ENCODE measurements around the gene MYO1D.

MYO1D gene

DNA sequence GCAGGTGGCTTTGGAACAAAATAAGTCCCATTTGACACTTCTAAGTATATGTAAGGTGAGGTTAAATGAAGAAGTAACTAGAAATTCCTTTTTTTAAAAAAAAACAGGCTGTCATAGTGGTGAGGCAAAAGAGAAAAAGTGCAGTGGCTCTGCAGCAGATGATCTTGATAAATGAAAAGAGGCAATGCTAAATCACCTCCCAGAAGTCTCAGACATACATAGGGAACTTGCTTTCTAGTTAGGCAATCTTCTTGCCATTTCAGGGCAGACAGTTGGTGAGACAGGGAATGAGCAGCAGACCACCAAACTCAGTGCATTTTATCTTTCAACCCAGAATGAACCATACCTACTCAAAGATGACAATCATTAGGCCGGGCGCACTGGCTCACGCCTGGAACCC, 90.8 kb downstream of the MYO1D start:
- TF ChIP-seq, protein P1, sequence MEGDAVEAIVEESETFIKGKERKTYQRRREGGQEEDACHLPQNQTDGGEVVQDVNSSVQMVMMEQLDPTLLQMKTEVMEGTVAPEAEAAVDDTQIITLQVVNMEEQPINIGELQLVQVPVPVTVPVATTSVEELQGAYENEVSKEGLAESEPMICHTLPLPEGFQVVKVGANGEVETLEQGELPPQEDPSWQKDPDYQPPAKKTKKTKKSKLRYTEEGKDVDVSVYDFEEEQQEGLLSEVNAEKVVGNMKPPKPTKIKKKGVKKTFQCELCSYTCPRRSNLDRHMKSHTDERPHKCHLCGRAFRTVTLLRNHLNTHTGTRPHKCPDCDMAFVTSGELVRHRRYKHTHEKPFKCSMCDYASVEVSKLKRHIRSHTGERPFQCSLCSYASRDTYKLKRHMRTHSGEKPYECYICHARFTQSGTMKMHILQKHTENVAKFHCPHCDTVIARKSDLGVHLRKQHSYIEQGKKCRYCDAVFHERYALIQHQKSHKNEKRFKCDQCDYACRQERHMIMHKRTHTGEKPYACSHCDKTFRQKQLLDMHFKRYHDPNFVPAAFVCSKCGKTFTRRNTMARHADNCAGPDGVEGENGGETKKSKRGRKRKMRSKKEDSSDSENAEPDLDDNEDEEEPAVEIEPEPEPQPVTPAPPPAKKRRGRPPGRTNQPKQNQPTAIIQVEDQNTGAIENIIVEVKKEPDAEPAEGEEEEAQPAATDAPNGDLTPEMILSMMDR (IDR thresholded peaks at IDR 0.05; ENCODE audit: extremely low read depth, insufficient read depth, missing control alignments): no peak
- in situ Hi-C loops (cut with MboI; ENCODE audit: low pct_unique_long_range_greater_than_20kb, low sequenced_read_pairs, unreplicated experiment): no loop called here
- no peak for DNase-seq (ENCODE audit: low spot score)

DNA sequence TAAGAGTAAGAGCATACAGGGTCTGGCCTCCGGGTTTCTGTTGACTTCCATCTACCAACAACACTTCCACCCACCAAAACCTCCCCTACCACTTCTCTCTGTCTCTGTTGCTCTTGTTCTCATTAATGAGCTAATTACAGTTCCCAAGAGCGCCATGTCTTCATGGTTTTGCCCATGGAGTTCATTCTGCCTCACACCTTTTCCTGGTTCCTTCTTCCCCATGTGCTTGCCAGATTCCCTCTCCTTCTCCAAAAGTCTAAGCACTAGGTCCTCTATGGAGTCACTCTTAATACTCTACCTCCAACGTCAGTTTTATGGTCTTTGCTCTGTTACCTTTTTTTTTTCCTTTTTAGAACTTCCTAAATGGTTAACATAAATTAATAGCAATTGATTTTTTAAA, 92.8 kb downstream of the MYO1D start:
- in situ Hi-C loops (cut with MboI; ENCODE audit: low pct_unique_long_range_greater_than_20kb, low sequenced_read_pairs, unreplicated experiment): loop anchor here (5.0 kb wide), 1 partner anchor 93 kb away; the partner anchor contains the start of gene MYO1D
- peak; percentile 10 for DNase-seq (ENCODE audit: low spot score)
- TF ChIP-seq, protein P1 (IDR thresholded peaks at IDR 0.05; ENCODE audit: extremely low read depth, insufficient read depth, missing control alignments): no peak

DNA sequence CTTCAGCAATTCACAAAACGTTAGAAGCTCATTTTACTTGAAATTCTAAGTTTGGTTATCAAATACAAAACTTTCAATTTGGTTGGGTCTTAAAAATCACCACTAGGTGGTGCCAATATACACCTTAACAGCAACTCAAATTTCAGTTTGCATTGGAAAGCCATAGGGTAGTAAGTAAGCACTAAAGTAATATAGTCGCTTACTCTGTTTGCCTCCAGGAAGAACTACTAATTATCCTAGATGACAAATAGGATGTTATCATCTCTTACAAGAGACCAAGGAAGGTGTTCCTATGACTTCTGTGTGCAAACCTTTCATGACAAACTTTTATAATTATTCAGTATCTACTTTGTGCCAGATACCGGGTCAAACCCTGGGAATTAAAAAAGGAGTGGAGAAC, 93.3 kb downstream of the MYO1D start:
- DNase-seq (ENCODE audit: low spot score): peak; percentile 59
- TF ChIP-seq, protein P1 (IDR thresholded peaks at IDR 0.05; ENCODE audit: extremely low read depth, insufficient read depth, missing control alignments): peak; percentile 62
- in situ Hi-C loops (cut with MboI; ENCODE audit: low pct_unique_long_range_greater_than_20kb, low sequenced_read_pairs, unreplicated experiment): loop anchor here (5.0 kb wide), 1 partner anchor 94 kb away; the partner anchor contains the start of gene MYO1D

DNA sequence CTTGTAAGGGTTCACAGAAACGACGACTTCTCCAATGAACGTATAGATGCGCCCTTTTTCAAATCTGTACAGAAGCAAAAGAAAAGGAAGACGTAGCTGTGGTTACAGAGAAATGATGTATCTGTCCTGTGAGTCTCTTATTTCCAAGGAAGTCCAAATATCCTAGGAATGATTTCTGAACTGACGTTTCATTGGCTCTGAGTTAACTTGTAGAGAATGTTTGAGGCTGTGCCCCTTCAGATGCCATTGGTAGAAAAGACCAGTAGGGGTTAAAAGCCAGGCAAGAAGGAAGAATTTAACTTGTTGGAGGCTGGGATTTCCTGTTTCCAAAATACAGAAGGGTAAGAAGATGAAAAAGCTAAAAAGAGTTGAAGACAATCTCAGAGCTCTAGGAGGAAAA, 96.2 kb downstream of the MYO1D start:
- TF ChIP-seq, protein P1 (IDR thresholded peaks at IDR 0.05; ENCODE audit: extremely low read depth, insufficient read depth, missing control alignments): no peak
- in situ Hi-C loops (cut with MboI; ENCODE audit: low pct_unique_long_range_greater_than_20kb, low sequenced_read_pairs, unreplicated experiment): loop anchor here (5.0 kb wide), 1 partner anchor 97 kb away; the partner anchor contains the start of gene MYO1D
- DNase-seq (ENCODE audit: low spot score): no peak

DNA sequence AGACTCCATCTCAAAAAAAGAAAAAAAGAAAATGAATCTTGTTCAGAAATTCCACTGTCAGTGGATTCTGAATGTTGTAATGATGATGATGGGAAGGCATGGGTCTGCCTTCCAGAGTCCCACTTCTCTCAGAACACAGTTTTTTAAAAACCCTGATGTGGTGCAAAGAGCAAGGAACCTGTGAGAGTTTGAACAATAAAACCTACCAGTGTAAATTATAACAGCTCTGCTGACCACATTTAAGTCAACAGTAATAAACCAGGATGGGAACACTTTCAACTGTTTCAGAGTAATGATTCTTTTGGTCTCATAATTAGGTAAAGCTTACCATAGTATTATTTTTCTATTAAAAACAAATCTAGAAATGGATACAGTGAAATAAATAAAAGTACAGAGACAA, 99.0 kb downstream of the MYO1D start:
- in situ Hi-C loops (cut with MboI; ENCODE audit: low pct_unique_long_range_greater_than_20kb, low sequenced_read_pairs, unreplicated experiment): no loop called here
- TF ChIP-seq, protein P1 (IDR thresholded peaks at IDR 0.05; ENCODE audit: extremely low read depth, insufficient read depth, missing control alignments): no peak
- no peak for DNase-seq (ENCODE audit: low spot score)

DNA sequence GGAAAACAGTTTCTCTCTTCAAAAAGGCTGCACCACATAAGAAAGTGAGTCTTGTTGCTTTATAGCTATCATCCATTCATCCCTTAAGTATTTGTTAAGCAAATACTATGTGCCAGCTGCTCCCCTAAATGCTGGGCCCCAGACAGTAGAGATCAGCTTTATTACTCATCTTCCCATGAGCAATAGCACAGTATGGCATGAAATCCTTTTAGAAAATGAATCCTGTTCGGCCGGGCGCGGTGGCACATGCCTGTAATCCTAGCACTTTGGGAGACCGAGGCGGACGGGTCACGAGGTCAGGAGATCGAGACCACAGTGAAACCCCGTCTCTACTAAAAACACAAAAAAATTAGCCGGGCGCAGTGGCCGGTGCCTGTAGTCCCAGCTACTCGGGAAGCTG, 99.5 kb downstream of the MYO1D start:
- TF ChIP-seq, protein P1 (IDR thresholded peaks at IDR 0.05; ENCODE audit: extremely low read depth, insufficient read depth, missing control alignments): no peak
- in situ Hi-C loops (cut with MboI; ENCODE audit: low pct_unique_long_range_greater_than_20kb, low sequenced_read_pairs, unreplicated experiment): no loop called here
- no peak for DNase-seq (ENCODE audit: low spot score)

DNA sequence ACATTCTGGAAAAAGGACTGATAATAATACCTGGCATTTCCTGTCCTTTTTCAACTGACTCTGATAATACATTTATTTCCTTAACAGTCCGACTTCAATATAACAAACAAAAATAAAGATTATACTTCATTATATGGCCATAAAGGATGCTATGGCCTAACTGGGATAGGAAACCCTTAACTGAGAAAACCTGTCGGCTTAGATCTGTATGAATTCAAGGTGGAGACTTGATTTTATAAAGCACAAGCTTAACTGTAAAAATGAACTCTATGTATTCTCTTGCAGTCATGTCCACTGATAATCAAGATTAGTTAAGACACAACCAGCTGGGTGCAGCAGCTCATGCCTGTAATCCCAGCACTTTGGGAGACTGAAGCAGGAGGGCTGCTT, 102.2 kb downstream of the MYO1D start:
- no peak for DNase-seq (ENCODE audit: low spot score)
- in situ Hi-C loops (cut with MboI; ENCODE audit: low pct_unique_long_range_greater_than_20kb, low sequenced_read_pairs, unreplicated experiment): no loop called here

More for the DNA sequence above, 102.2 kb downstream of the MYO1D start:
- TF ChIP-seq, protein P1 (IDR thresholded peaks at IDR 0.05; ENCODE audit: extremely low read depth, insufficient read depth, missing control alignments): no peak

All from GM13977 (cell line).